Trophoblast cell (in vitro differentiated cells and primary cell): Measurements from ENCODE around the gene ZNF605.

Experiments used
- DNase-seq, 2 donors: peaks; one replicate each; pipeline ENCODE4 v3.0.0-alpha.2; 2016
- H2AFZ ChIP-seq: 2 replicates; pipeline ENCODE4 v1.6.1; 2013; ENCODE audit warnings: low read length, moderate library complexity, mild to moderate bottlenecking; ENCODE audit not compliant: insufficient read depth, poor library complexity
- H2AK5ac ChIP-seq: 2 replicates; pipeline ENCODE4 v1.6.1; 2013; ENCODE audit warnings: mild to moderate bottlenecking, low read length
- H2BK120ac ChIP-seq: 2 replicates; pipeline ENCODE4 v1.6.1; 2013; ENCODE audit warnings: low read length, mild to moderate bottlenecking, moderate library complexity; ENCODE audit not compliant: insufficient read depth, poor library complexity
- H2BK12ac ChIP-seq: 2 replicates; pipeline ENCODE4 v1.6.1; 2013; ENCODE audit warnings: mild to moderate bottlenecking, low read length, moderate library complexity
- H2BK5ac ChIP-seq: 2 replicates; pipeline ENCODE4 v1.6.1; 2013; ENCODE audit warnings: low read length, low read depth, moderate library complexity, mild to moderate bottlenecking; ENCODE audit not compliant: poor library complexity
- H3K14ac ChIP-seq: 2 replicates; pipeline ENCODE4 v1.6.1; 2013; ENCODE audit warnings: mild to moderate bottlenecking, low read length
- H3K18ac ChIP-seq: 2 replicates; pipeline ENCODE4 v1.6.1; 2013; ENCODE audit warnings: mild to moderate bottlenecking, low read length
- H3K23ac ChIP-seq: 2 replicates; pipeline ENCODE4 v1.6.1; 2013; ENCODE audit warnings: low read length
- H3K27ac ChIP-seq: 2 replicates; pipeline ENCODE4 v1.5.1; 2013; ENCODE audit warnings: low read depth, mild to moderate bottlenecking, inconsistent platforms, low read length, moderate library complexity
- H3K27me3 ChIP-seq: 2 replicates; pipeline ENCODE4 v1.6.1; 2013; ENCODE audit warnings: inconsistent platforms, mild to moderate bottlenecking, low read length, moderate library complexity; ENCODE audit not compliant: insufficient read depth
- H3K36me3 ChIP-seq, 2 experiments: 1 replicate in 1 of 2; 2 replicates in 1 of 2; pipeline ENCODE4 v1.6.1; 2013; ENCODE audit warnings: low read length in 2 of 2, mild to moderate bottlenecking in 2 of 2, moderate library complexity in 1 of 2; ENCODE audit not compliant: insufficient read depth in 2 of 2, control insufficient read depth in 1 of 2
- H3K4ac ChIP-seq: 2 replicates; pipeline ENCODE4 v1.6.1; 2013; ENCODE audit warnings: low read depth, mild to moderate bottlenecking, low read length, moderate library complexity
- H3K4me1 ChIP-seq, 2 experiments: 1 replicate in 1 of 2; 2 replicates in 1 of 2; pipeline ENCODE4 v1.6.1; 2013; ENCODE audit warnings: low read length in 2 of 2, mild to moderate bottlenecking in 2 of 2, moderate library complexity in 1 of 2; ENCODE audit not compliant: insufficient read depth in 2 of 2, control insufficient read depth in 1 of 2
- H3K4me2 ChIP-seq: 2 replicates; pipeline ENCODE4 v1.6.1; 2013; ENCODE audit warnings: inconsistent platforms, mild to moderate bottlenecking, low read length, moderate library complexity
- H3K4me3 ChIP-seq: 2 replicates; pipeline ENCODE4 v1.5.1; 2013; ENCODE audit warnings: mild to moderate bottlenecking, low read depth, low read length, inconsistent platforms
- H3K79me1 ChIP-seq: one replicate; pipeline ENCODE4 v1.6.1; 2013; ENCODE audit warnings: low read length
- H3K79me2 ChIP-seq: 2 replicates; pipeline ENCODE4 v1.6.1; 2013; ENCODE audit warnings: low read length, mild to moderate bottlenecking; ENCODE audit not compliant: control insufficient read depth, insufficient read depth, poor library complexity
- H3K9ac ChIP-seq: 2 replicates; pipeline ENCODE4 v1.6.1; 2013; ENCODE audit warnings: mild to moderate bottlenecking, low read length
- H3K9me3 ChIP-seq: 2 replicates; pipeline ENCODE4 v1.6.1; 2013; ENCODE audit warnings: low read depth, mild to moderate bottlenecking, control low read depth, inconsistent platforms, low read length; ENCODE audit not compliant: insufficient read depth
- H4K12ac ChIP-seq: 2 replicates; pipeline ENCODE4 v1.6.1; 2013; ENCODE audit warnings: low read depth, mild to moderate bottlenecking, low read length, moderate library complexity
- H4K8ac ChIP-seq: 2 replicates; pipeline ENCODE4 v1.6.1; 2013; ENCODE audit warnings: low read depth, mild to moderate bottlenecking, low read length, moderate library complexity
- H4K91ac ChIP-seq: one replicate; pipeline ENCODE4 v1.6.1; 2013; ENCODE audit warnings: low read depth, mild to moderate bottlenecking, low read length, moderate library complexity
- WGBS: extraction: QIAGEN DNeasy Blood & Tissue Kit; methylation state at CpG from one replicate; pipeline ENCODE4 v1.1.7; 2013; ENCODE audit warnings: missing lambda C conversion rate; ENCODE audit not compliant: insufficient read length, insufficient coverage; ENCODE audit errors: extremely low coverage; 5-methylcytosine and 5-hydroxymethylcytosine counted together

ZNF605 gene

DNA sequence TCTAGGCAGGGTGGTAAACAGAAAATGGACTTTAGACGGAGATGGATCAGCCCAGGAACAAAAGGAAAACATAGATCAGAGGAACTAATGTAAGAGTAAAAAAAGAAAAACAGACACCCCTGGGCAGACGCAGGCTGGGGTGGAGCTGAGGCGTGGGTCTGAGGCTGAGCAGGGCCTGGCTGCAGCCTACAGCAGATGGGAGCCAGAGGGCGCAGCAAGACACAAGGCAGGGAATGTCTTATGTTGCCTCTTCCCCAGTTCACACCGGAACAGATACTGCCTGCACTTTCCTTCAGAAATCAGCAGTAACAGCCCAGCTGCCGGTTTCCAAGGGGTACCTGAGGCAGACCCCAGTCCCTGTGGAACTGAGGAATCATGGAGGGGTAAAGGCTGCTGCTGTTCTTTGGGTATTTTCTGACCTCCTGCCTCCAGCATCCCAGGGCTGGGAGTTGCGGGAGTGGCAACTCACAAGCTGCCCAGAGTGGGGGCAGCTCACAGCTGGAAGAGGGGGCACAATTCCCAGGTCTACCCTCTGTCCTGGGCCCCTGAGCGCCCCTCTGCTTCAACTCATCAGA, 9.8 kb downstream of the ZNF605 start:
- H3K79me1 ChIP-seq, result no peaks in the 10 kb centered on the region
- H2AK5ac ChIP-seq, result no peak overlapping the region
- no peak overlapping the region for H3K9ac ChIP-seq
- WGBS, result no CpG with 5 or more reads among the region's 8 CpGs
- H2AFZ ChIP-seq, result no peak overlapping the region
- H3K79me2 ChIP-seq, result no peaks in the 10 kb centered on the region
- H3K27me3 ChIP-seq, result no peaks in the 10 kb centered on the region
- peaks cover 61% of the 10 kb centered on the region for H3K9me3 ChIP-seq
- H4K8ac ChIP-seq, result no peak overlapping the region
- H3K4me1 ChIP-seq, result no peaks in the 10 kb centered on the region
- no peak overlapping the region for H3K4me2 ChIP-seq
- H3K36me3 ChIP-seq, result peaks cover 46 to 55% of the 10 kb centered on the region in 2 experiments
- H3K14ac ChIP-seq, result no peak overlapping the region
- no peak overlapping the region for H3K4ac ChIP-seq
- no peak overlapping the region for H3K27ac ChIP-seq
- H2BK12ac ChIP-seq, result no peak overlapping the region
- H4K12ac ChIP-seq, result no peak overlapping the region
- no peak overlapping the region for H2BK5ac ChIP-seq
- DNase-seq, result no peak
- H3K18ac ChIP-seq, result no peak overlapping the region
- no peak overlapping the region for H3K23ac ChIP-seq
- no peak overlapping the region for H2BK120ac ChIP-seq
- no peak overlapping the region for H4K91ac ChIP-seq
- H3K4me3 ChIP-seq, result no peak overlapping the region

DNA sequence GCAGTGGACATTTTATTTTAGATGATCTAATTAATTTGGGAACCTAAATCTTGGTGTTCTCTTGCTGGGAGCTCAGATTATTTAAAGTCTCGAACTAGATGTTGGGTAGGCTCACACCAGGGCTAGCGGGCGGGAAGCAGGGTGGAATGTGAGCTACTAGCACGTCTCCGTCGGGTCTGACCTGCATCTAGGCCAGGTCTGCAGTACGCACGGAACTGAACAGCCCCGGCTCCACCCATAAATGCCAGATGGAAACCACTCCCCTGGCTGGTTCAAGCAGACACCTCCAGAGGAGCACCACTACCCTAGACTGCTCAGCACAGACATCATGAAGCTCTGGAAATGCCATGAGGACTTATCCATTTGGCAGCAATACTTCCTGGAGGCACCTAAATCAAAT, 10.3 kb downstream of the ZNF605 start:
- H2AK5ac ChIP-seq, result no peak overlapping the region
- H3K4ac ChIP-seq, result no peak overlapping the region
- no peak overlapping the region for H2BK5ac ChIP-seq
- H2BK120ac ChIP-seq, result no peak overlapping the region
- no peak overlapping the region for H4K91ac ChIP-seq
- H2BK12ac ChIP-seq, result no peak overlapping the region
- no peak overlapping the region for H4K12ac ChIP-seq
- no peak overlapping the region for H3K14ac ChIP-seq
- WGBS, result no CpG with 5 or more reads among the region's 9 CpGs
- H3K18ac ChIP-seq, result no peak overlapping the region
- no peak for DNase-seq
- H3K4me2 ChIP-seq, result no peak overlapping the region
- H3K27me3 ChIP-seq, result no peaks in the 10 kb centered on the region
- H3K4me1 ChIP-seq, result no peaks in the 10 kb centered on the region
- H3K79me2 ChIP-seq, result no peaks in the 10 kb centered on the region
- no peak overlapping the region for H3K27ac ChIP-seq
- H3K9me3 ChIP-seq, result peaks cover 60% of the 10 kb centered on the region
- no peak overlapping the region for H3K4me3 ChIP-seq
- no peak overlapping the region for H3K23ac ChIP-seq
- no peaks in the 10 kb centered on the region for H3K79me1 ChIP-seq
- no peak overlapping the region for H2AFZ ChIP-seq
- H3K36me3 ChIP-seq, result peaks cover 51 to 60% of the 10 kb centered on the region in 2 experiments
- H4K8ac ChIP-seq, result no peak overlapping the region
- H3K9ac ChIP-seq, result no peak overlapping the region

DNA sequence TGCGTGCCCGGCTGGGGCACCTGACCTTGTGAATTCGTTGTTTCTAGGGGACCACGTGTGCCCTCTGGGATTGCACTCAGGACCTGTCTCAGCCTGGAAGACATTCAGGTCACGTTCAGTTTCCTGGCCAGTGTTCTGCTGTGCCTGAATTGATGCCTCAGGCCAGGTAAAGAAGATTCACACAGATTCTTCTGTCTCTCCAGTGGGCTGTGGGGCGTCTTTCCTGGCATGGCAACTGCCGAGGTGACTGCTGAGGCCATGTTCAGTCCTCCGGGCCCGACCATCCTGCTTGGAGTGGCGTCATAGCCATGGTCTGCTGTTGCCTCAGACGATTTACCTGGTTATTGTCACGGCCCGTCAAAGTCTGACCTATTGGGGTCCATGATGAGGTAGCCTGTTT, 13.5 kb downstream of the ZNF605 start:
- H3K27ac ChIP-seq, result no peak overlapping the region
- no peak overlapping the region for H3K4me2 ChIP-seq
- no peak overlapping the region for H2BK12ac ChIP-seq
- H2AK5ac ChIP-seq, result no peak overlapping the region
- H3K79me2 ChIP-seq, result no peaks in the 10 kb centered on the region
- no peaks in the 10 kb centered on the region for H3K79me1 ChIP-seq
- H3K18ac ChIP-seq, result no peak overlapping the region
- WGBS, result no CpG with 5 or more reads among the region's 13 CpGs
- H4K8ac ChIP-seq, result no peak overlapping the region
- H4K91ac ChIP-seq, result no peak overlapping the region
- H2BK120ac ChIP-seq, result no peak overlapping the region
- peaks cover 44% of the 10 kb centered on the region for H3K9me3 ChIP-seq
- H3K27me3 ChIP-seq, result no peaks in the 10 kb centered on the region
- H3K9ac ChIP-seq, result no peak overlapping the region
- H3K4ac ChIP-seq, result no peak overlapping the region
- H3K23ac ChIP-seq, result no peak overlapping the region
- no peak for DNase-seq
- no peak overlapping the region for H3K4me3 ChIP-seq
- H2AFZ ChIP-seq, result no peak overlapping the region
- no peak overlapping the region for H3K14ac ChIP-seq
- H2BK5ac ChIP-seq, result no peak overlapping the region
- no peaks in the 10 kb centered on the region for H3K4me1 ChIP-seq
- no peak overlapping the region for H4K12ac ChIP-seq
- H3K36me3 ChIP-seq, result peaks cover 47 to 53% of the 10 kb centered on the region in 2 experiments

DNA sequence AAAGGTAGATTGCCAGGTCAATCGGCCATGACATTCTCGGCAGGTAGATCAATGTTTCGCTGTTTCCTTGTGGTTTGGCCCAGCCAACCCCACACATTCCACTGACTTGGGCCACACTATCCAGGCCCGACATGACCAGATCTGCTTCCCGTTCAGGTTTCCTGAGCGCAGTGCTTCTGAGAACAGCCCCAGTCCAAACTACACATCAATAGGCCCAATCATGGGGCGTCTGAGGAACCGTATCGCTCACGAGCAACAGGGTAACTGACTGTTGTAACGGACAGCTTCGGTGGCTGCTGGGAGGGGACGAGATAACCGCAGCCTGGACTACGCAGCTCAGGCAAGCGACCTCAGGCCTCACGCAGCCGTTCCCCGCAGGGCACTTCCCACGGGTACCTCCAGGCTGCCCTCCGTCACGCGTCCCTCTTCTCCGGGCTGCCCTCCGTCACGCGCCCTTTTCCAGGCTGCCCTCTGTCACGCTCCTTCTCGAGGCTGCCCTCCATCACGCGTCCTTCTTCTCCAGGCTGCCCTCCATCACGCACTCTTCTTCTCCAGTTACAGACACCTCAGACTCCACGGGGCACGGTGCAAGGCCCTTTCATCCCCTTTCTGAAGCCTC, 14.7 kb downstream of the ZNF605 start:
- Histone ChIP-seq H4K12ac (no peak overlapping the region), H3K4me2 (no peak overlapping the region), H3K36me3 (peaks cover 47 to 52% of the 10 kb centered on the region in 2 experiments), H4K91ac (no peak overlapping the region), H2AK5ac (no peak overlapping the region), H3K4me3 (peak overlapping the region; percentile 27), H3K18ac (no peak overlapping the region), H3K27me3 (no peaks in the 10 kb centered on the region), H2BK5ac (no peak overlapping the region), H3K79me2 (no peaks in the 10 kb centered on the region), H3K4ac (no peak overlapping the region), H3K27ac (no peak overlapping the region), H2BK12ac (no peak overlapping the region), H3K9ac (no peak overlapping the region), H3K79me1 (no peaks in the 10 kb centered on the region), H2BK120ac (no peak overlapping the region), H3K4me1 (no peaks in the 10 kb centered on the region), H3K9me3 (peaks cover 41% of the 10 kb centered on the region), H2AFZ (no peak overlapping the region), H4K8ac (no peak overlapping the region), H3K23ac (no peak overlapping the region), H3K14ac (no peak overlapping the region)
- DNase-seq, result no peak
- no CpG with 5 or more reads among the region's 34 CpGs for WGBS
